T-helper 1 cell (primary cell): ENCODE measurements around the gene ARID4B.
"Not testable (repeated sequence)": the region's sequence is repeated elsewhere in the genome, so short reads cannot be mapped to it uniquely, and the experiment has no call there.

Experiments used
- DNase-seq, 5 donors: peaks; one replicate each; pipeline ENCODE4 v3.0.0-alpha.2; 2012 to 2020

ARID4B gene

DNA sequence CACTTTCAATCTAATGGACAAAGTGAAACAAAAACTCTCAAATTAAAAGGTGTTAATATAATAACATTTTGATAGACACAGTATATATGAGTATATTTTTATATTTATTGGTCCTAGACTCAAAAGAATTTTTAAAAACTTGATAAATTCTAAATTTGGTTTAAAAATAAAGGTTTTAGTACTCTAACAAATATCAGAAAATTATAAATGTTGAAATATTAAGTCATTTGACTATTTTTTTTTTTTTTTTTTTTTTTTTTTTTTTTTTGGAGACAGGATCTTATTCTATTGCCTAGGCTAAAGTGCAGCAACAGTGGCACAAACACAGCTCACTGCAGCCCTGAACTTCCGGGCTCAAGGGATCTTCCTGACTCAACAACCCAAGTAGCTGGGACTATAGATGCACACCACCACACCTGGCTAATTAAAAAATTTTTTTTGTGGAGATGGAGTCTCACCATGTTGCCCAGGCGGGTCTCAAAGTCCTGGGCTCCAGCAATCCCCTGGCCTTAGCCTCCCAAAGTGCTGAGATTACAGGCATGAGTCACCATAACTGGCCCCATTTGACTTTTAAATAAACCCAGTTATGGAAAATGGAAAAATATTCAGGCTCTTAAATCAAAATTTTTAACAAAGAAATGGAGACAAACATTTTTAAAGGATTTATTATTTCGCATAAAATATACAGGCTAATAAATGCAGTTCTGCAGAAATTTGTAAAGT is 106.2 kb downstream of the ARID4B start:
- DNase-seq = no peak

GRCh38 chr1:235215453-235215852 is 112.5 kb downstream of the ARID4B start:
- no peak for DNase-seq

DNA sequence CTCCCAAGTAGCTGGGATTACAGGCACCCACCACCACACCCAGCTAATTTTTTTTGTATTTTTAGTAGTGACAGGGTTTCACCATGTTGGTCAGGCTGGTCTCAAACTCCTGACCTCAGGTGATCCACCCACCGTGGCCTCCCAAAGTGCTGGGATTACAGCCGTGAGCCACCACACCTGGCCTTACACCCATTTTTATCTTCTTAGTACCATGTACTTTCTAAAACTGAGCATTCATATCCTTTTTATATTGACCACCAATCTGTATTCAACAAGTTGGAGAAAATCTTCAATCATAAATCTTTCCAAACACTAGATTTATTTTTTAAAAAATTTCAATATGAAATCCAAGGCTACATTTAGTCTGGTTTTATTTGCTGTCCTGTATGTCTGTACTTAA is 113.0 kb downstream of the ARID4B start:
- not testable (repeated sequence) for DNase-seq

GRCh38 chr1:235213752-235214151 is 114.2 kb downstream of the ARID4B start:
- DNase-seq = no peak

DNA sequence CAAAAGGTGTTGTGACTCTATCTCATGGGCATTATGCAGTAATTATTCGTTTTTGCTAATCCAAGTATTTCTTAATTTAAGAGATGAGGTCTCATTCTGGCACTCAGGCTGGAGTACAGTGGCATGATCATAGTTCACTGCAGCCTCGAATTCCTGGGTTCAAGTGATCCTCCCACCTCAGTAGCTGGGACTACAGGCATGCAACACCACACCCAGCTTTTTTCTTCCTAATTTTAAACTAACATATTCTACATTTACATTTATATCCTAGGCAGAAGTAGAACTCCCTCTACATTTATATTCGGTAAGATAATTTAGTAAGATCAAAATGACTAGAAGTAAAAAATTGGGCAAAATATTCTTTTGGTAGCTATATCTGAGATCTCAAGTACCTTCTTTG is 116.5 kb downstream of the ARID4B start:
- DNase-seq = no peak

DNA sequence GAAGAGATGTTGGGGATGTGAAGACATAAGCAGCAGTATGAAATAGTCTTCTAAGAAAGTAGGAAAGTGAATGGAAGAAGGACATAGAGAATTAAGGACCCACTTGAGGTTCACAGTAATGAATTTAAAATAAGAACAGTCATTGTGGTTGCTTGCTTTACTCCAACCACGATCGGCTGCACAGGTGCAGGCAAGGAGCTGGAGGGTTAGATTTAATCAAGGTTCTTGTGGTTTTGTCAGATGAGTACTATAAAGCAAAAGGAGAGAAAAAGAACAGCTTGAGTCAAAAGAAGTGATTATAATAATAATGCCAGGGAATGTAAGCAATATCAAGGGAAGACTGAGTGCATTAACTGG is 120.8 kb downstream of the ARID4B start:
- DNase-seq = peak in 3 of 5 donors; percentile 26 to 61 (median 38)

GRCh38 chr1:235206533-235207208 is 121.3 kb downstream of the ARID4B start:
- peak in 1 of 5 donors; percentile 35 for DNase-seq

DNA sequence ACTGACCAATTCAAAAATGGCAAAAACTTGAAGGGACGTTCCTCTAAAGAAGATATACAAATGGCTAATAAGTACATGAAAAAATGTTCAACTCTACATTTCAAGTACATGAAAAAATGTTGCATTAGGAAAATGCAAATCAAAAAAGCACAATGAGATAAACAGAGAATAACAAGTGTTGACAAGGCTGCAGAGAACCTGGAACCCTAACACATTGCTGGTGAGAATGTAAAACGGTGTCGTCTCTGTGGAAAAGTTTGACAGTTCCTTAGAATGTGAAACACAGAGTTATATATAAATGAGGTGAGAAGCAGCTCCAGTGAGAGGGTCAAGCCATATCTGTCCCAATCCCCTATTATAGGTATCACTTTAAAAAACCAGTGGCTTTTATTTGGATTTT is 122.3 kb downstream of the ARID4B start:
- DNase-seq = no peak

DNA sequence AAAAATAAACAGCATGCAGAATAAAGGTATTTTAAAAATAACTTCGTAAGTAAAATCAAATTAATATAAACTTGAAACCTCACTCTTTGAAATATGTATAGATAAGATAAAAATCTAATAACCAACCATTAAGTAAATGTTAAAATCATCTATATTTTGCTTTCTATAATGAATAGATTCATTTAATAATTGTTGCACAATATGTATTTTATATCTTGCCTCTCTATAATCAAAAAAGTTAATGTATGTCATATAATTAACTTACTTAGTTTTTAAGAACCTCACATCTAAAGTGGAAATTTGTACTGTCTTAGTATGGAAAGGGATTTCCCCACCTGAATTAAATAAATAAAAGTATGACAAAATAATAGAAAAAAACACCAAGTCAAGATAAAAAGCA is 124.6 kb downstream of the ARID4B start:
- no peak for DNase-seq

DNA sequence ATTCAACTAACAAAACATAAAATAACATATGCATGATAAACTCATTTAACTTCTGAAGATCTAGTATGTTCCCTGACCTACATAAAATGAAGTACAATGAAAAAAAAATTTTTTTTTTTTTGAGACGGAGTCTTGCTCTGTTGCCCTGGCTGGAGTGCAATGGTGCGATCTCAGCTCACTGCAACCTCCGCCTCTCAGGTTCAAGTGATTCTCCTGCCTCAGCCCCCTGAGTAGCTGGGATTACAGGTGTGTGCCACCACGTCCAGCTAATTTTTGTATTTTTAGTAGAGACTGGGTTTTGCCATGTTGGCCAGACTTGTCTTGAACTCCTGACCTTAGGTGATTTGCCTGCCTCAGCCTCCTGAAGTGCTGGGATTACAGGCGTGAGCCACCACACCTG is 125.5 kb downstream of the ARID4B start:
- DNase-seq = not testable (repeated sequence)

DNA sequence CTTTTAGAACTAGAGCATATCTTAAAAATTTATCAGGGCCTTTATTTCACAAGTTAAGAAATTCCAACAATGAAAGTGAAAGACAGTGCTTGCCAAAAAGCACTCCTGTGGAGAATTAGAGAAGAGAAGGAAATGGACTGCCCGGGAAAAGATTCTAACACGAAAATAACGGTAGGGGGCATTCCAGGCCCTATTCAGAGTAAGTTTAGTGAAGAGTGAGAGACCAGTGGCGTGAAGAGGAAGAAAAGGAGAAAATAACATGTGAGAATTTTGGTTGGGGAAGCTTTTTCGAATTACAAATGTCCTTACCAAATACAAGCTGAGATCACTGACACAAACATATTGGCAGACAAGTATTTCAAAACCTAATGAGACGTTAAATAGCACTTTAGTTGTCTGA is 128.5 kb downstream of the ARID4B start:
- DNase-seq = no peak

- DNase-seq = no peak
These were observed 137.5 kb downstream of the ARID4B start for GRCh38 chr1:235190431-235190830.

GRCh38 chr1:235187316-235187715 is 140.7 kb downstream of the ARID4B start:
- DNase-seq = no peak

DNA sequence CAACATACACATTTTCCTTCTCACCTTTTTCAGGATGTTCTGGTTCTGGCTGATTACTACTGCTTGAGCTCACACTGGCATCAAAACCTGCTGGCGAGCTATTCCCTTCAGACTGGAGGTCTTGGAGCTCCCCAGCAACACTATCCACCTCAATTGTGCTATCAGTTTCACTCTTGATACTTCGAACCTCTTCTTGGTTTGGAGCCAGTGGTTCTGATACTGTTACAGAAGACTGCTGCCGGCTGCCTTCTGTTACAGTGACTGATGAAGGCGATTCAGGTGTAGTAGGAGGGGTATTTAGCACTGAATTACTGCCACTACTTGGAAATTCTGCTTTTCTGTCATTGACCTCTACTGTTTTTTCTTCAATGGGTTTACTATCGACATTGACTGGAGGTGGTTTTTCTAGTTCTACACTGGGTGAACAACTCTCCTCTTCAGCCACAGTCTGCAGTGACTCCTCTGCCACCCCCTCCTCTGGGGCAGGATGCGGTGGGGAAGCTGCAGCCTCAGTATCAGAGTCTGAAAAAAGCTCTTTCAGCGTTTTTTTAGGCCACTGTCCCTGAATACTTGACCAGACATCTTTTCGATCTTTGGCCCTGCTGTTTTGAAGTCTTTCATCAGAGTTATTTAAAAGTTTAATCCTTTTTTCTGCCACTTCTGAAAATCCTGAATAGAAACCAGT is 146.3 kb downstream of the ARID4B start:
- DNase-seq = no peak

GRCh38 chr1:235180916-235181460 is 147.0 kb downstream of the ARID4B start:
- DNase-seq = no peak

- no peak for DNase-seq
These were observed 151.5 kb downstream of the ARID4B start for GRCh38 chr1:235176486-235176885.

GRCh38 chr1:235169986-235170385 is 158.0 kb downstream of the ARID4B start:
- no peak for DNase-seq

DNA sequence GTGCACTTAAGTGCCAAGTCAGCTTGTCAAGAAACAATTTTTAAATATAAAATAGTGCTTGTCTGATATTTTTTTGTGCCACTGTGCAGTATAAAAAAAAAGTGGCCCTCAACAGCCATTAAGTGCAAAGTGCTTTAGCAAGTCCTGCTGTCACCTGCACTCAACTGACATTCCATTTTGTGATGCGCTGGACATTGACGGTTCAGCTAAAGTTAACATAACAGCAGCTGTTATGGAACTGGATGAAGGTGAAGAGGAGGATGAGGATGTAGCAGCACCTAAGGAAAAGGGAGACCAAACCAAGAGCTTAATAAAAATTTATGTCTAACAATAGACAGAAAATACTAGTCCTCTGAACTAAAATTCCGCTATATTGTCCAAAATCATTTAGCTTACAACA is 159.6 kb downstream of the ARID4B start:
- DNase-seq = no peak

- no peak for DNase-seq
These were observed 166.2 kb downstream of the ARID4B start for GRCh38 chr1:235161685-235162327.

DNA sequence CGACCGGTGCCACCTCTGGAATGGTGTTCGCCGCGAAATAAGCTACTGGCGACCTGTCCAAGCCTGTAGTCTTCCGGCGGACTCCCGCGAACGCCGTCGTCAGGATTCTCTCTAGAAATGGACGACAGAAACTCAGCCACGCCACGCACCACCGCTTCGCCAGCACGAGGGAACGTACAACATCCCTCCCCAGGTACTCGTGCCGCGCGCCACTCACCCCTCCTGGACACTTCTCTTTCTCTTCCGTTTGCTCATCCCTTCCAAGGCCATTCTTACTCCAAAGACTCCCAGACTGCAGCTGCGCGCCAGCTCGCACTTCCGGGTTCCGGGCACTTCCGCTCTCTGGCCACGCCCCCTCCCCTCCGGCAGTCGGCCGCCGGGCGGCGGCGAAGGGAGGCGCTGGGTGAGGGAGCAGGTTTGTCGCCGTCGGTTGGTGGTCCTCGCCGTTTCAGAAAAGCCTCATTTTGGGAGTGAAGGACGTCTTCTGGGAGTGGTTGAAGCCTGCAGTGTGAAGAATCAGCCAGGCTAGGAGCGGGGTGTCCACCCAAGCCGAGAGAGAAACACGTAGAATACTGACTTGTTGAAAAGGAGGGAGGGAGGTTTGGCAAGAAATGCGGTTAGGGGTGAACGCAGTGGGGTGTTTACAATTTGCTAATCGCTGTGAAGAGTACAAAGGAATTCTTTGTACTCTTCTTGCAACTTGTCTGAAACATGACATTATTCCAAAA is 166.9 kb downstream of the ARID4B start, which contains the start of gene RBM34:
RBM34 (minus strand) TSS at position 294 of the 728 bp plus-strand sequence; CDS start at position 270, 24 bp downstream.
- peak; percentile 88 to 93 (median 88) for DNase-seq

- peak in 1 of 5 donors; percentile 73 for DNase-seq
These were observed 167.5 kb downstream of the ARID4B start for GRCh38 chr1:235160383-235160956.

DNA sequence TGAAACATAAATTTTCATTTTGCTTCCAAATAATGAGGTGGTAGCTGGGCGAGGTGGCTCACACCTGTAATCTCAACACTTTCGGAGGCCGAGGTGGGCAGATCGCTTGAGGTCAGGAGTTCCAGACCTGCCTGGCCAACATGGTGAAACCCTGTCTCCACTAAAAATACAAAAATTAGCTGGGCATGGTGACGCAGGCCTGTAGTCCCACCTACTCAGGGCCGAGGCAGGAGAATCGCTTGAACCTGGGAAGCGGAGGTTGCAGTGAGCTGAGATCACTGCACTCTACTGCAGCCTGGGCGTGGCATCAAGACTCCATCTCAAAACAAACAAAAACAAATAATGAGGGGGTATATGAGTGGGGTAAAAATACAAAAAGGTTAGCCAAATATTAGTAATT is 168.0 kb downstream of the ARID4B start:
- not testable (repeated sequence) for DNase-seq
